Activated T-helper 2 cell treated with anti-CD3 and anti-CD28 coated beads, Interferon-gamma antibody, Interleukin-2, Interleukin-4, amounts not matched to agents 10 μg/mL and 5 μg/mL and 100 μg/mL, durations not matched to agents 14 hours and 24 hours and 36 hours (primary cell): ENCODE measurements around the gene CSF2. TPM values are rescaled to one million over a fixed set of nuclear protein-coding genes. Genes with fewer than 3 reads are reported as not detected.
A peak's percentile ranks its signal among the peaks of the same experiment; 100 is the strongest.
"Not testable (repeated sequence)": the region's sequence is repeated elsewhere in the genome, so short reads cannot be mapped to it uniquely, and the experiment has no call there.

Experiments used
- DNase-seq: peaks from one replicate; pipeline ENCODE4 v3.0.0; 2021; ENCODE audit warnings: low spot score
- H3K27ac Mint-ChIP-seq: one replicate; pipeline ENCODE4 v1.8.0; 2021; ENCODE audit warnings: mixed read lengths
- H3K27me3 Mint-ChIP-seq: one replicate; pipeline ENCODE4 v1.8.0; 2021; ENCODE audit warnings: low read depth, mixed read lengths
- H3K36me3 Mint-ChIP-seq: one replicate; pipeline ENCODE4 v1.8.0; 2021; ENCODE audit warnings: low read depth, mixed read lengths
- H3K4me1 Mint-ChIP-seq: one replicate; pipeline ENCODE4 v1.8.0; 2021; ENCODE audit warnings: low read depth, mixed read lengths
- H3K4me3 Mint-ChIP-seq: one replicate; pipeline ENCODE4 v1.8.0; 2021; ENCODE audit warnings: low read depth, mild to moderate bottlenecking, moderate library complexity, mixed read lengths
- H3K9me3 Mint-ChIP-seq: one replicate; pipeline ENCODE4 v1.8.0; 2021; ENCODE audit warnings: mixed read lengths
- intact Hi-C: fragments of 100-400 bp; cut with micrococcal nuclease; formaldehyde crosslinking; loops from one replicate; pipeline ENCODE4 v1.15.1; 2023
- total RNA-seq: library from RNA; stranded (reverse); gene quantifications from 2 replicates; pipeline ENCODE4 v1.2.3, GENCODE V29; 2022

The CSF2 gene
- total RNA-seq, 1 donor from 2014 or later = 764 TPM

GRCh38 chr5:132110195-132110594 lies 36.6 kb downstream of the CSF2 start:
- H3K4me3 Mint-ChIP-seq = peak overlapping the region; percentile 66
- intact Hi-C loops = no loop called here
- peaks cover 32% of the 10 kb centered on the region for H3K9me3 Mint-ChIP-seq
- H3K27me3 Mint-ChIP-seq = no peaks in the 10 kb centered on the region
- no peak for DNase-seq
- H3K36me3 Mint-ChIP-seq = peaks cover 61% of the 10 kb centered on the region
- H3K4me1 Mint-ChIP-seq = peaks cover 71% of the 10 kb centered on the region
- peak overlapping the region; percentile 90 for H3K27ac Mint-ChIP-seq

GRCh38 chr5:132110930-132111329 lies 37.3 kb downstream of the CSF2 start:
- no peaks in the 10 kb centered on the region for H3K27me3 Mint-ChIP-seq
- peaks cover 71% of the 10 kb centered on the region for H3K4me1 Mint-ChIP-seq
- H3K9me3 Mint-ChIP-seq = peaks cover 33% of the 10 kb centered on the region
- DNase-seq = no peak
- H3K4me3 Mint-ChIP-seq = peak overlapping the region; percentile 66
- H3K27ac Mint-ChIP-seq = peak overlapping the region; percentile 90
- intact Hi-C loops = loop anchor here (1.0 kb wide), 2 partner anchors 8 to 41 kb away; no protein-coding TSS in a partner anchor
- peaks cover 60% of the 10 kb centered on the region for H3K36me3 Mint-ChIP-seq

GRCh38 chr5:132112111-132112510 lies 38.5 kb downstream of the CSF2 start:
- peak overlapping the region; percentile 36 for H3K27ac Mint-ChIP-seq
- intact Hi-C loops = no loop called here
- no peak for DNase-seq

GRCh38 chr5:132114150-132115121 lies 40.8 kb downstream of the CSF2 start:
- intact Hi-C loops = loop anchor here (1.0 kb wide), 2 partner anchors 15 to 63 kb away; no protein-coding TSS in a partner anchor
- peaks cover 23% of the 10 kb centered on the region for H3K9me3 Mint-ChIP-seq
- no peak for DNase-seq
- H3K4me1 Mint-ChIP-seq = peaks cover 58% of the 10 kb centered on the region
- H3K27me3 Mint-ChIP-seq = no peaks in the 10 kb centered on the region
- H3K36me3 Mint-ChIP-seq = peaks cover 40% of the 10 kb centered on the region
- H3K27ac Mint-ChIP-seq = peak overlapping the region; percentile 49
- H3K4me3 Mint-ChIP-seq = peak overlapping the region; percentile 0

More at GRCh38 chr5:132112111-132112510, 38.5 kb downstream of the CSF2 start:
- Mint-ChIP-seq H3K4me1 (peaks cover 73% of the 10 kb centered on the region), H3K4me3 (peak overlapping the region; percentile 48), H3K27me3 (no peaks in the 10 kb centered on the region), H3K9me3 (peaks cover 33% of the 10 kb centered on the region), H3K36me3 (peaks cover 57% of the 10 kb centered on the region)

GRCh38 chr5:132115375-132115774 lies 41.8 kb downstream of the CSF2 start:
- Mint-ChIP-seq H3K27ac (peak overlapping the region; percentile 49), H3K4me3 (peak overlapping the region; percentile 34), H3K4me1 (peaks cover 50% of the 10 kb centered on the region), H3K36me3 (peaks cover 35% of the 10 kb centered on the region), H3K9me3 (peaks cover 23% of the 10 kb centered on the region), H3K27me3 (no peaks in the 10 kb centered on the region)
- DNase-seq = no peak
- intact Hi-C loops = loop anchor here (1.0 kb wide), 1 partner anchor 62 kb away; no protein-coding TSS in a partner anchor

GRCh38 chr5:132116072-132116471 lies 42.5 kb downstream of the CSF2 start:
- Mint-ChIP-seq H3K27ac (peak overlapping the region; percentile 49), H3K4me3 (no peak overlapping the region)

GRCh38 chr5:132116909-132117489 lies 43.4 kb downstream of the CSF2 start:
- DNase-seq, intact Hi-C loops, H3K4me3 Mint-ChIP-seq, H3K27ac Mint-ChIP-seq, H3K27me3 Mint-ChIP-seq: not testable (repeated sequence)
- peaks cover 25% of the 10 kb centered on the region for H3K9me3 Mint-ChIP-seq
- peaks cover 40% of the 10 kb centered on the region for H3K4me1 Mint-ChIP-seq
- peaks cover 39% of the 10 kb centered on the region for H3K36me3 Mint-ChIP-seq

More at GRCh38 chr5:132116072-132116471, 42.5 kb downstream of the CSF2 start:
- Mint-ChIP-seq H3K27me3 (no peaks in the 10 kb centered on the region), H3K36me3 (peaks cover 40% of the 10 kb centered on the region), H3K9me3 (peaks cover 23% of the 10 kb centered on the region), H3K4me1 (peaks cover 49% of the 10 kb centered on the region)
- intact Hi-C loops = no loop called here
- no peak for DNase-seq

- H3K27me3 Mint-ChIP-seq, H3K27ac Mint-ChIP-seq, H3K4me3 Mint-ChIP-seq, intact Hi-C loops, DNase-seq: not testable (repeated sequence)
- H3K4me1 Mint-ChIP-seq = peaks cover 28% of the 10 kb centered on the region
- H3K9me3 Mint-ChIP-seq = peaks cover 30% of the 10 kb centered on the region
- H3K36me3 Mint-ChIP-seq = peaks cover 37% of the 10 kb centered on the region
These were observed 47.1 kb downstream of the CSF2 start for GRCh38 chr5:132120717-132121116.

- peaks cover 27% of the 10 kb centered on the region for H3K4me1 Mint-ChIP-seq
- H3K27me3 Mint-ChIP-seq, intact Hi-C loops, H3K4me3 Mint-ChIP-seq, DNase-seq, H3K27ac Mint-ChIP-seq: not testable (repeated sequence)
- H3K9me3 Mint-ChIP-seq = peaks cover 49% of the 10 kb centered on the region
- peaks cover 57% of the 10 kb centered on the region for H3K36me3 Mint-ChIP-seq
These were observed 49.4 kb downstream of the CSF2 start for GRCh38 chr5:132122971-132123370.

- peaks cover 55% of the 10 kb centered on the region for H3K9me3 Mint-ChIP-seq
- DNase-seq, intact Hi-C loops, H3K4me3 Mint-ChIP-seq, H3K27ac Mint-ChIP-seq, H3K27me3 Mint-ChIP-seq: not testable (repeated sequence)
- H3K4me1 Mint-ChIP-seq = peaks cover 27% of the 10 kb centered on the region
- peaks cover 63% of the 10 kb centered on the region for H3K36me3 Mint-ChIP-seq
These were observed 50.0 kb downstream of the CSF2 start for GRCh38 chr5:132123578-132123977.
